Natural killer cell (primary cell): ENCODE measurements around the gene EEF1A2. TPM values are rescaled to one million over a fixed set of nuclear protein-coding genes. Genes with fewer than 3 reads are reported as not detected.

Experiments
- ATAC-seq, 3 donors: fragments of 150-1000 bp in 2 of 3; fragments of 200-7000 bp in 1 of 3; cut with Tn5 transposase; 1 replicate in 1 of 3; 2 replicates in 2 of 3; pipeline ENCODE4 v1.10.0; 2021; ENCODE audit warnings: mild to moderate bottlenecking in 2 of 3, moderate library complexity in 2 of 3
- DNase-seq, 2 donors: peaks; one replicate each; pipeline versions ENCODE4 v3.0.0 to v3.0.0-alpha.2; 2013 to 2021; ENCODE audit warnings: mixed read lengths in 1 of 2
- H3K27ac ChIP-seq: one replicate; pipeline ENCODE4 v1.5.1; 2013; ENCODE audit warnings: mild to moderate bottlenecking, low read length
- H3K27me3 ChIP-seq: one replicate; pipeline ENCODE4 v1.6.1; 2013; ENCODE audit warnings: low read length; ENCODE audit not compliant: control insufficient read depth, insufficient read depth
- H3K36me3 ChIP-seq: one replicate; pipeline ENCODE4 v1.6.1; 2013; ENCODE audit warnings: low read length; ENCODE audit not compliant: control insufficient read depth, insufficient read depth
- H3K4me1 ChIP-seq: one replicate; pipeline ENCODE4 v1.6.1; 2013; ENCODE audit warnings: low read length; ENCODE audit not compliant: control insufficient read depth, insufficient read depth
- H3K4me3 ChIP-seq: one replicate; pipeline ENCODE4 v1.5.1; 2013; ENCODE audit warnings: low read length
- H3K9me3 ChIP-seq: one replicate; pipeline ENCODE4 v1.6.1; 2013; ENCODE audit warnings: low read length; ENCODE audit not compliant: control insufficient read depth, insufficient read depth
- H3K27ac Mint-ChIP-seq, 2 donors: one replicate each; pipeline ENCODE4 v1.8.0; 2022; ENCODE audit warnings: mild to moderate bottlenecking in 2 of 2, mixed read lengths in 2 of 2, moderate library complexity in 1 of 2
- H3K27me3 Mint-ChIP-seq, 2 donors: one replicate each; pipeline ENCODE4 v1.8.0; 2022; ENCODE audit warnings: low read depth in 2 of 2, mixed read lengths in 2 of 2
- H3K36me3 Mint-ChIP-seq: one replicate; pipeline ENCODE4 v1.8.0; 2022; ENCODE audit warnings: mixed read lengths
- H3K4me1 Mint-ChIP-seq, 2 donors: one replicate each; pipeline ENCODE4 v1.8.0; 2022; ENCODE audit warnings: mixed read lengths in 2 of 2
- H3K4me3 Mint-ChIP-seq: one replicate; pipeline ENCODE4 v1.8.0; 2022; ENCODE audit warnings: mild to moderate bottlenecking, moderate library complexity, mixed read lengths
- H3K9me3 Mint-ChIP-seq, 2 donors: one replicate each; pipeline ENCODE4 v1.8.0; 2022; ENCODE audit warnings: mixed read lengths in 2 of 2
- CTCF ChIP-seq: fragments of 200-600 bp; IDR thresholded peaks from one replicate; pipeline ENCODE4 v1.8.0; 2022; ENCODE audit warnings: antibody characterized with exemption
- WGBS: methylation state at CpG from one replicate; pipeline ENCODE4 v1.1.7; 2013; ENCODE audit warnings: missing lambda C conversion rate; ENCODE audit not compliant: insufficient coverage; 5-methylcytosine and 5-hydroxymethylcytosine counted together
- intact Hi-C: fragments of 100-400 bp; cut with micrococcal nuclease; formaldehyde crosslinking; loops from one replicate; pipeline ENCODE4 v1.14.2; 2022
- total RNA-seq, 4 donors: library from RNA; stranded (reverse); fragments of 120-200 nt in 1 of 4; gene quantifications; one replicate each; pipeline versions ENCODE4 v1.2.3 to v1.2.4, GENCODE V29; 2013 to 2022

The EEF1A2 gene
- total RNA-seq, 3 donors from 2014 or later (not counting 1 experiment from before 2014, with no cell fraction given): 0.14 to 0.86 (median 0.35) TPM

DNA sequence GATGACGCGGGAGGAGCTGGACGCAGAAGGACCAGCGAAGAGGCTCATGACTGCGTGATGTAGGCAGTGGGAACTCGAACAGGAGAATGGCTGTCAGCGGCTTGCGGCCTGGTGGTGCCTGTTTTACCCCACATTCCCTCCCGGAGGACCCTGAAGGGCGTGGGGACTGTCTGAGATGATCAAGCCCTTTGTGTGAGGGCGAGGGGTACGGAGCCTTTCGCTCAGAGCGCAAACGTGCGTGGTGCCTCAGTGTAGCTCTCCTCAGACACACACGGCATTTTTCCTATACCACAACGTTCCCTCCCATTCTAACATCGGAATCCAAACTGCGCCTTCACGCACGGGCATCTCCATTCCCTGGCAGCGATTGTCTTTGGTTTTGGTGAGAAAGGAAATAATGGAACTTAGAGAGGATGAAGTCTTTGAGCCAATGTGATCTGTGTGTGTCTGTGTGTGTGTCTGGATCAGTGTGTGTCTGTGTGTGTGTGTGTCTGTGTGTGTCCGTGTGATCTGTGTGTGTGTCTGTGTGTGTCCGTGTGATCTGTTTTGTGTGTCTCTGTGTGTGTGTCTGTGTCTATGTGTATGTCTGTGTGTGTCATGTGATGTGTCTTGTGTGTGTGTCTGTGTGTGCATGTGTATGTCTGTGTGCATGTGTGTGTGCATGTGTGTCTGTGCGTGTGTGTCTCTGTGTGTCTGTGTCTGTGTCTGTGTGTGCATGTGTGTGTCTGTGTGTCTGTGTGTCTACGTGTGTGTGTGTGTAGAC lies 33.0 kb upstream of the EEF1A2 start:
- no peak overlapping the region for H3K4me3 Mint-ChIP-seq
- 93% methylated on average over 26 of the region's 27 CpGs for WGBS
- ATAC-seq: no peak

DNA sequence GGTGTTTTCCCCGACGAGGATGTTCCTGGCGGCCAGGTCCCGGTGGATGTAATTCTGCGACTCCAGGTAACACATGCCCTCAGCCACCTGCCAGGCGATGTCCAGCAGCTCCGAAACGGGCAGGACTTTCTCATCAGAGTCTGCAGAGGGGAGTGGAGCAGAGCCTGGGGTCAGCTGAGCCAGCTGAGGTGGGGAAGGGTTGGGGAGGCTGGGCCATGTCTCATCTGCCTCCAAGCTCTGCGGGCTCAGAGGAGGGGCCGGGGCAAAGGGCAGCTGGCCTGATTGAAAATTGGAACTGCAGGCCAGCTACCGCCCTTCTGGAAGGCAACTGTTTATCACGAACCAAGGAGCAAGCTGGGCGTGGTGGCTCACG lies 31.9 kb upstream of the EEF1A2 start:
- 92% methylated on average over 14 of the region's 14 CpGs for WGBS
- no peak for ATAC-seq
- TF ChIP-seq CTCF: no peak
- Histone ChIP-seq H3K27me3 (no peaks in the 10 kb centered on the region), H3K4me1 (no peaks in the 10 kb centered on the region), H3K4me3 (no peak overlapping the region), H3K27ac (no peak overlapping the region), H3K9me3 (no peaks in the 10 kb centered on the region), H3K36me3 (no peaks in the 10 kb centered on the region)
- H3K36me3 Mint-ChIP-seq: no peaks in the 10 kb centered on the region
- no peak for DNase-seq
- no peaks in the 10 kb centered on the region for H3K9me3 Mint-ChIP-seq
- no peak overlapping the region for H3K27ac Mint-ChIP-seq
- intact Hi-C loops: no loop called here
- peaks cover 0 to 4% of the 10 kb centered on the region in 2 donors for H3K27me3 Mint-ChIP-seq
- no peak overlapping the region for H3K4me3 Mint-ChIP-seq
- no peaks in the 10 kb centered on the region for H3K4me1 Mint-ChIP-seq

More for the DNA sequence above, 33.0 kb upstream of the EEF1A2 start:
- no peak for DNase-seq
- Histone ChIP-seq H3K9me3 (no peaks in the 10 kb centered on the region), H3K27ac (no peak overlapping the region), H3K4me3 (no peak overlapping the region), H3K4me1 (peaks cover 5% of the 10 kb centered on the region), H3K36me3 (no peaks in the 10 kb centered on the region), H3K27me3 (no peaks in the 10 kb centered on the region)
- intact Hi-C loops: no loop called here
- Mint-ChIP-seq H3K27me3 (peaks cover 0 to 4% of the 10 kb centered on the region in 2 donors), H3K9me3 (no peaks in the 10 kb centered on the region), H3K4me1 (peaks cover 0 to 7% of the 10 kb centered on the region in 2 donors), H3K27ac (no peak overlapping the region), H3K36me3 (no peaks in the 10 kb centered on the region)
- no peak for TF ChIP-seq CTCF

GRCh38 chr20:63529861-63530787 lies 31.2 kb upstream of the EEF1A2 start:
- no peaks in the 10 kb centered on the region for H3K4me1 ChIP-seq
- H3K27me3 ChIP-seq: no peaks in the 10 kb centered on the region
- TF ChIP-seq CTCF: no peak
- no peak for DNase-seq
- H3K9me3 Mint-ChIP-seq: no peaks in the 10 kb centered on the region
- H3K27ac ChIP-seq: no peak overlapping the region
- no peaks in the 10 kb centered on the region for H3K36me3 ChIP-seq
- peaks cover 0 to 4% of the 10 kb centered on the region in 2 donors for H3K27me3 Mint-ChIP-seq
- H3K4me3 Mint-ChIP-seq: no peak overlapping the region
- H3K36me3 Mint-ChIP-seq: no peaks in the 10 kb centered on the region
- intact Hi-C loops: no loop called here
- ATAC-seq: no peak
- no peaks in the 10 kb centered on the region for H3K9me3 ChIP-seq
- H3K27ac Mint-ChIP-seq: no peak overlapping the region
- no peak overlapping the region for H3K4me3 ChIP-seq
- 87% methylated on average over 39 of the region's 39 CpGs for WGBS
- H3K4me1 Mint-ChIP-seq: no peaks in the 10 kb centered on the region
